WERI-Rb-1 (cell line): ENCODE results near the gene RTN4.
"Not testable (repeated sequence)": the region's sequence is repeated elsewhere in the genome, so short reads cannot be mapped to it uniquely, and the experiment has no call there.

Experiments used
- DNase-seq: peaks from one replicate; pipeline ENCODE4 v3.0.0-alpha.2; 2020
- H3K27ac ChIP-seq: fragments of 250-450 bp; sonication (Bioruptor Pico); 2 replicates; pipeline ENCODE4 v1.5.1; 2020; ENCODE audit warnings: mild to moderate bottlenecking, moderate library complexity
- H3K27me3 ChIP-seq: fragments of 250-450 bp; sonication (Bioruptor Pico); 2 replicates; pipeline ENCODE4 v1.5.1; 2021; ENCODE audit warnings: mild to moderate bottlenecking, low read depth, moderate library complexity; ENCODE audit not compliant: insufficient read depth, severe bottlenecking
- H3K36me3 ChIP-seq: fragments of 250-450 bp; sonication (Bioruptor Pico); 2 replicates; pipeline ENCODE4 v1.5.1; 2020; ENCODE audit warnings: mild to moderate bottlenecking, moderate library complexity
- H3K4me3 ChIP-seq: 2 replicates; pipeline ENCODE4 v1.5.1; 2011; ENCODE audit warnings: low read depth, mild to moderate bottlenecking, control low read depth, low read length
- H3K9me3 ChIP-seq: fragments of 250-450 bp; sonication (Bioruptor Pico); 2 replicates; pipeline ENCODE4 v1.5.1; 2021; ENCODE audit warnings: mild to moderate bottlenecking, moderate library complexity; ENCODE audit not compliant: severe bottlenecking
- TF ChIP-seq, protein P1 (sequence below): IDR thresholded peaks from 2 replicates; pipeline ENCODE4 v1.5.1; 2011; ENCODE audit warnings: low read depth, mild to moderate bottlenecking, control low read depth, inconsistent platforms, low read length

The RTN4 gene

DNA sequence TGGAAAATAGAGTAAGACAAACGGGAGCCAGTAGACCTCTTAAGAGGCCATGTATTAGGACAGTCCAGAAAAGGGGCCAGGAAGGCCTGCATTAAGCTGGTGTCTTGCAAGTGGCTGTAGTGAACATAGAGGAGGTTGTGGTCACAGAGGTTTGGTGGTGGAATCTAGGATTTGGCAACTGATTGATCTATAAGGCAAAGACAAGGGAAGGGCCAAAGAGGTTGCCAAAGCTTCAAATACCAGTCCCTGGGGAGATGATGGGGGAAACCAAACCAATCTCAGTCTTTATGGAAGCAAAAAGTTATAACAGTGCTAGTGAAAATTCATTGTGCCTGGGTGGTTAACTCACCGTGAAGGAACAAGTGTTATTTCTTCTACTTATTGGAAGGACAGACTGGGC lies 28.7 kb upstream of the RTN4 start:
- Histone ChIP-seq H3K4me3 (no peak overlapping the region), H3K9me3 (peaks cover 7% of the 10 kb centered on the region), H3K27me3 (no peaks in the 10 kb centered on the region), H3K36me3 (no peaks in the 10 kb centered on the region), H3K27ac (no peak overlapping the region)
- DNase-seq, result no peak
- TF ChIP-seq, protein P1, sequence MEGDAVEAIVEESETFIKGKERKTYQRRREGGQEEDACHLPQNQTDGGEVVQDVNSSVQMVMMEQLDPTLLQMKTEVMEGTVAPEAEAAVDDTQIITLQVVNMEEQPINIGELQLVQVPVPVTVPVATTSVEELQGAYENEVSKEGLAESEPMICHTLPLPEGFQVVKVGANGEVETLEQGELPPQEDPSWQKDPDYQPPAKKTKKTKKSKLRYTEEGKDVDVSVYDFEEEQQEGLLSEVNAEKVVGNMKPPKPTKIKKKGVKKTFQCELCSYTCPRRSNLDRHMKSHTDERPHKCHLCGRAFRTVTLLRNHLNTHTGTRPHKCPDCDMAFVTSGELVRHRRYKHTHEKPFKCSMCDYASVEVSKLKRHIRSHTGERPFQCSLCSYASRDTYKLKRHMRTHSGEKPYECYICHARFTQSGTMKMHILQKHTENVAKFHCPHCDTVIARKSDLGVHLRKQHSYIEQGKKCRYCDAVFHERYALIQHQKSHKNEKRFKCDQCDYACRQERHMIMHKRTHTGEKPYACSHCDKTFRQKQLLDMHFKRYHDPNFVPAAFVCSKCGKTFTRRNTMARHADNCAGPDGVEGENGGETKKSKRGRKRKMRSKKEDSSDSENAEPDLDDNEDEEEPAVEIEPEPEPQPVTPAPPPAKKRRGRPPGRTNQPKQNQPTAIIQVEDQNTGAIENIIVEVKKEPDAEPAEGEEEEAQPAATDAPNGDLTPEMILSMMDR, result no peak

DNA sequence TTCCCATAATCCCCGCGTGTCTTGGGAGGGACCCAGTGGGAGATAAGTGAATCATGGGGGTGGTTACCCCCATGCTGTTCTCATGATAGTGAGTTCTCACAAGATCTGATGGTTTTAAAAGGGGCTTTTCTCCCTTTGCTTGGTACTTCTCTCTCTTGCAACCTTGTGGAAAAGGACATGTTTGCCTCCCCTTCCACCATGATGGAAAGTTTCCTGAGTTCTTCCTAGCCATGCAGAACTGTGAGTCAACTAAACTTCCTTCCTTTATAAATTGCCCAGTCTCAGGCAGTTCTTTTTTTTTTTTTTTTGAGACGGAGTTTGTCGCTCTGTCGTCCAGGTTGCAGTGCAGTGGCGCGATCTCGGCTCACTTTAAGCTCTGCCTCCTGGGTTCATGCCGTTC lies 26.5 kb upstream of the RTN4 start:
- Histone ChIP-seq H3K36me3 (no peaks in the 10 kb centered on the region), H3K4me3 (no peak overlapping the region), H3K27me3 (no peaks in the 10 kb centered on the region), H3K27ac (no peak overlapping the region), H3K9me3 (peaks cover 7% of the 10 kb centered on the region)
- TF ChIP-seq, protein P1, result no peak
- DNase-seq, result no peak

DNA sequence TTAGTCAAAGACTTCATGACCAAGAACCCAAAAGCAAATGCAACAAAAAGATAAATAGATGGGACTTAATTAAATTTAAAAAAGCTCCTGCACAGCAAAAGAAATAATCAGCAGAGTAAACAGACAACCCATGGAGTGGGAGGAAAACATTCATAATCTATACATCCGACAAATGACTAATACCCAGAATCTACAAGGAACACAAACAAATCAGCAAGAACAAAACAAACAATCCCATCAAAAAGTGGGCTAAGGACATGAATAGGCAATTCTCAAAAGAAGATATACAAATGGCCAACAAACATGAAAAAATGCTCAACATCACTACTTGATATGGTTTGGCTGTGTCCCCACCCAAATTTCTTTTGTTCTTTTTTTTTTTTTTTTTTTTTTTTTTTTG lies 25.8 kb upstream of the RTN4 start:
- H3K4me3 ChIP-seq, DNase-seq, H3K27ac ChIP-seq, H3K36me3 ChIP-seq, H3K9me3 ChIP-seq, H3K27me3 ChIP-seq: not testable (repeated sequence)

DNA sequence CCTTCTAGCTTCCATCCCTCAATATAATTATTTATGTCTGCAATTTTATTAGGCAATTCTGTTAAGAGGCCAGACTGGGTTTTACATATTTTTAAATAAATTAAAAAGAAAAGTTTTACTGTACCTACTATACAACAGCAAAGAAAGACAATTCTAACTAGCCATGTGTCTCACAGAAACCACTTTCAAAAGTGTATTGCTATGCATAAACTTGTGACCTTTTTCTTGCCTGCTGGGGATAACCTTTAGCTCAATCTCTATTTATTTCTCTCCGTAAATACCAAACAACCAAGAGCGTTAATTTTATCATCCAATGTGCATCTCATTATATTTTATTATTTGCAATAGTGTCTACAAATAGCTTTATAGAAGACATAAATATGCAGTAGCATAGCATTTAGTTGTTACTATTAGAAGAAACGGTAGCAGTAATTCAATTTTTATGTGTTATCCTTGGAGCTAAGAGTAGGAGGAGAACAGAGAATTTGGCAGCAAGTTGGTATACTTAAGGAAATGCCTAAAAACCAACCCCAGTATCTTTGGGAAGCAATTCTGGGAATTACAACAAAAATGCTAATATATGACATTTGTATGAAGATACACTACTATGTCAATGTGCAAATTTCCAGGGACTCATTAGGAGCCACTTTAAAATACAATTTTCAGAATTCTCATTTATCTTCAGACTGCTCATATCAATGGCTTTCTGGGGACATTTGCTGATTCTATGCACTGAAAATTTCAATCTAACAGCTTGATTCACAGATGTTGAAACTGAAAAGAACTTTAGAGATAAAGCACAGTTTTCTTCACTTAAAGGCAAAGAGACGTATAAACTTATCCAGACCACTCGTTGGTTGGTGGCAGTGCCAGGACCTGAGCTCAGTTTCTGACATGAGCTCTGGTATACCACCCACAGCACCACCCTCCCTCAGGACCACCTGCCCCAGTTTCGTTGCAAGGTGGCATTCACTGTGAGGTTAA lies 23.0 kb upstream of the RTN4 start:
- no peaks in the 10 kb centered on the region for H3K27me3 ChIP-seq
- TF ChIP-seq, protein P1, result no peak
- H3K4me3 ChIP-seq, result no peak overlapping the region
- H3K36me3 ChIP-seq, result no peaks in the 10 kb centered on the region
- no peak for DNase-seq
- H3K9me3 ChIP-seq, result no peaks in the 10 kb centered on the region
- no peak overlapping the region for H3K27ac ChIP-seq

DNA sequence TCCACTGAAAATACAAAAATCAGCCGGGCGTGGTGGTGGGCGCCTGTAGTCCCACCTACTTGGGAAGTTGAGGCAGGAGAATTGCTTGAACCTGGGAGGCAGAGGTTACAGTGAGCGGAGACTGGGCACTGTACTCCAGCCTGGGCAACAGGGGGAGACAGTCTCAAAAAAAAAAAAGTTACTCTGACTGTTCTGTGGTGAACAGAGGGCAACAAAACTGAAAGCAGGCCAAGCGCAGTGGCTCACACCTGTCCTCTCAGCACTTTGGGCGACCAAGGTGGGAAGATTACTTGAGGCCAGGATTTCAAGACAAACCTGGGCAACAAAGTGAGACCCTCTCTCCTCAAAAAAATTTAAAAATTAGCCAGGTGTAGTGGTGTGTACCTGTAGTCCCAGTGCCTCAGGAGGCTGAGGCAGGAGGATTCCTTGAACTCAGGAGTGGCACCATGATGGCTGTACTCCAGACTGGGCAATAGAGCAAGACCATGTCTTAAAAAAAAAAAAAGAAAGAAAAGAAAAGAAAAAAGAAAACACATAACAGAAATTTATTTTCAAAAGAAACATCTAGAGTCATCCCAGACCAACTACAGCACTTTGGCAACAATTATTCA lies 13.6 kb upstream of the RTN4 start:
- TF ChIP-seq, protein P1, result peak; percentile 51
- peak overlapping the region; percentile 40 for H3K27ac ChIP-seq
- DNase-seq, result peak; percentile 20

DNA sequence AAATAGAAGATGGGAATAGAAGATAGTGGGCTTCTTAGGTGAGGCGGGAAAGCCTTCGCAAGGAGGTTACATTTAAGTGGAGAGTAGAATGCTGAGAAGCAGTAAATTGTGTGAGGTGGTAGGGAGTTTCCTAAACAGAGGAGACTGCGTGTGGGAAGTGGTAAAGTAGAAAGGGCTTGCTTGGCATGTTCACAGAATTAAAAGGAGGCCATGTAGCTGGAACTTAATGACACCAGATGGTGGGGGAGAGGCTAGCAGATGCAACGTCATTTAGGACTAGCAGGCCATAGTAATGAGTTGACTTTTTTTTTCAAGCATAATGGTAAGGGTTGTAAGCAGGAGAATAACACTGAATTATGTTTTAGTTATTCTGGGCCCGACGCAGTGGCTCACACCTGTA lies 13.0 kb upstream of the RTN4 start:
- Histone ChIP-seq H3K27me3 (no peaks in the 10 kb centered on the region), H3K9me3 (no peaks in the 10 kb centered on the region), H3K4me3 (no peak overlapping the region), H3K36me3 (no peaks in the 10 kb centered on the region), H3K27ac (peak overlapping the region; percentile 40)
- TF ChIP-seq, protein P1, result no peak
- DNase-seq, result peak; percentile 50

More for the DNA sequence above, 13.6 kb upstream of the RTN4 start:
- H3K9me3 ChIP-seq, result no peaks in the 10 kb centered on the region
- H3K27me3 ChIP-seq, result no peaks in the 10 kb centered on the region
- no peak overlapping the region for H3K4me3 ChIP-seq
- no peaks in the 10 kb centered on the region for H3K36me3 ChIP-seq
